ENCODE measurements around the gene EIF2D. TPM values are rescaled to one million over a fixed set of nuclear protein-coding genes. Genes with fewer than 3 reads are reported as not detected.
"Not testable (repeated sequence)": the region's sequence is repeated elsewhere in the genome, so short reads cannot be mapped to it uniquely, and the experiment has no call there.

Gene EIF2D
- total RNA-seq, 4 donors from 2014 or later, result 20.9 to 57.3 (median 39.5) TPM

DNA sequence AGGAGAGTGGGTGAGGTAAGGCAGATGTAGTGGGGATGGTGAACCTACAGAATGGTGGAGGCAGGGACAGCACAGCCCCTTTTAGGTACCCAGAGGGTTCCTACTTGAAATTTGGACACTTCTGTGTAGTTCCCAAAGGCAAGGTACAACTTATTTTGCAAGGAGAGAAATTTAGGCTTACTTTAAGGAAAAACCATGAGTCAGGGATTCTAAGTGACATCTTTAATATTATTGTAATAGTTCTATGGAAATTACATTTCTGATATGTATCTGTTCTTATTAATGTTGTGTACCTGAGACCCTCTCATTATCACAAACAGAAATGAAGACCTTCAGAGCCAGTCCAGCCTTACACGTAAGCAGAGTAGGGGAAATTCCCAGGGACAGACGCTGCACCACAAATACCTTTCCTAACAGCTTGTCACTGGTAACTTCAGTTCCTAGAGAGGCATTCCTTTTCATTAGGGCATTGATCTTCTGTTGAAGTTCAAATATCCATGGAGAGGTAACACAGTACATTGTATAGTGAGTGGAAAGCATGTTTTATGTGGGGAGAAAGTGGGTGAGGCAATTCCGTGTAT, 30.9 kb upstream of the EIF2D start:
- DNase-seq, result no peak

GRCh38 chr1:206642074-206642473, 29.8 kb upstream of the EIF2D start:
- H3K27ac ChIP-seq; H3K4me1 ChIP-seq; H3K4me3 ChIP-seq; H3K9me3 ChIP-seq; H3K27me3 ChIP-seq; intact Hi-C loops (cut with DNase I; ENCODE audit: low total_unique reads); DNase-seq; H3K36me3 ChIP-seq: not testable (repeated sequence)
- WGBS, 2 donors (ENCODE audit: low coverage in 1 of 2), result 91% methylated on average over 2 of the region's 2 CpGs; no CpG with 5 or more reads in 1 of the 2 donors
- in situ Hi-C loops (cut with MboI; ENCODE audit: low pct_ligation_motif_present in 1 of 4, low pct_unique_long_range_greater_than_20kb in 1 of 4, low sequenced_read_pairs in 3 of 4), result loop anchor here in 1 of 4 donors (25.0 kb wide), 1 partner anchor 270 kb away; the partner anchor contains the start of gene FCMR

More for the DNA sequence above, 30.9 kb upstream of the EIF2D start:
- TF ChIP-seq EP300 (IDR thresholded peaks at IDR 0.05; ENCODE audit: low read depth) (no peak), POLR2A (IDR thresholded peaks at IDR 0.05) (no peak), CTCF (IDR thresholded peaks at IDR 0.05) (no peak), POLR2AphosphoS5 (IDR thresholded peaks at IDR 0.05) (no peak)
- in situ Hi-C loops (cut with MboI; ENCODE audit: low pct_ligation_motif_present in 1 of 4, low pct_unique_long_range_greater_than_20kb in 1 of 4, low sequenced_read_pairs in 3 of 4), result loop anchor here in 1 of 4 donors (25.0 kb wide), 1 partner anchor 269 kb away; the partner anchor contains the start of gene FCMR
- WGBS, 2 donors (ENCODE audit: low coverage in 1 of 2), result 81 to 83% methylated on average over 2 to 3 of the region's 3 CpGs
- no peak overlapping the region for H3K4me3 ChIP-seq
- H3K9me3 ChIP-seq, result no peaks in the 10 kb centered on the region
- intact Hi-C loops (cut with DNase I; ENCODE audit: low total_unique reads), result no loop called here
- no peaks in the 10 kb centered on the region for H3K4me1 ChIP-seq
- H3K27ac ChIP-seq, result no peak overlapping the region
- H3K27me3 ChIP-seq, result no peaks in the 10 kb centered on the region
- H3K36me3 ChIP-seq, result no peaks in the 10 kb centered on the region

DNA sequence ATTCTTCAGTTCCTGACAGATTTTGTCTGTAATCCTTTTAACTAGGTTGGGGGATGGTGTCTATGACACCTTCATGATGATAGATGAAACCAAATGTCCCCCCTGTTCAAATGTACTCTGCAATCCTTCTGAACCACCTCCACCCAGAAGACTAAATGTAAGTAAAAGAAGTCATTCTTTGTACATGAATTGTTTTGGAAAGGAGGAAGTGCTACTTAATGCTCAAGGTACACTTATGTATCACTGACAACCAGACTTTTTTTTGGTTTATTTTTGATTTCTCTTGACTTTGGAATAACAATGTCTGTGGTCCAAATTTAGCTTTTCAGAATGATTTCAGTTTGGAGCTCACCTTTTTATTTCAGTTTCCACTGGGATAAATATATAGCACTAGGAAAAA, 25.3 kb upstream of the EIF2D start:
- peaks cover 21% of the 10 kb centered on the region for H3K27me3 ChIP-seq
- no peak overlapping the region for H3K4me3 ChIP-seq
- H3K4me1 ChIP-seq, result peaks cover 6 to 36% (median 18%) of the 10 kb centered on the region in 4 donors
- no peak overlapping the region for H3K27ac ChIP-seq
- TF ChIP-seq POLR2AphosphoS5 (IDR thresholded peaks at IDR 0.05), result no peak
- no peak for TF ChIP-seq POLR2A (IDR thresholded peaks at IDR 0.05)
- TF ChIP-seq CTCF (IDR thresholded peaks at IDR 0.05), result no peak
- no peak for TF ChIP-seq EP300 (IDR thresholded peaks at IDR 0.05; ENCODE audit: low read depth)
- intact Hi-C loops (cut with DNase I; ENCODE audit: low total_unique reads) (loop anchor here (10.0 kb wide), 1 partner anchor 277 kb away; no protein-coding TSS in a partner anchor), in situ Hi-C loops (cut with MboI; ENCODE audit: low pct_ligation_motif_present in 1 of 4, low pct_unique_long_range_greater_than_20kb in 1 of 4, low sequenced_read_pairs in 3 of 4) (loop anchor here in 3 of 4 donors (10.0 to 25.0 kb wide), 2 partner anchors 275 to 277 kb away; partner anchors contain the start of gene FCMR (in 1 of the 3))
- H3K36me3 ChIP-seq, result no peaks in the 10 kb centered on the region
- no peaks in the 10 kb centered on the region for H3K9me3 ChIP-seq
- DNase-seq, result no peak

- Histone ChIP-seq H3K36me3 (no peaks in the 10 kb centered on the region), H3K27me3 (peaks cover 21% of the 10 kb centered on the region), H3K27ac (peak overlapping the region in 1 of 4 donors; percentile 85), H3K4me1 (peaks cover 6 to 36% (median 18%) of the 10 kb centered on the region in 4 donors), H3K4me3 (peak overlapping the region in 1 of 4 donors; percentile 89), H3K9me3 (no peaks in the 10 kb centered on the region)
- 54 to 69% methylated on average over 4 of the region's 4 CpGs for WGBS, 2 donors (ENCODE audit: low coverage in 1 of 2)
- intact Hi-C loops (cut with DNase I; ENCODE audit: low total_unique reads), result loop anchor here (10.0 kb wide), 1 partner anchor 278 kb away; no protein-coding TSS in a partner anchor
- no peak for DNase-seq
- TF ChIP-seq CTCF (IDR thresholded peaks at IDR 0.05) (no peak), EP300 (IDR thresholded peaks at IDR 0.05; ENCODE audit: low read depth) (no peak), POLR2AphosphoS5 (IDR thresholded peaks at IDR 0.05) (no peak), POLR2A (IDR thresholded peaks at IDR 0.05) (no peak)
- in situ Hi-C loops (cut with MboI; ENCODE audit: low pct_ligation_motif_present in 1 of 4, low pct_unique_long_range_greater_than_20kb in 1 of 4, low sequenced_read_pairs in 3 of 4), result loop anchor here in 3 of 4 donors (10.0 to 25.0 kb wide), 2 partner anchors 276 to 278 kb away; partner anchors contain the start of gene FCMR (in 1 of the 3)
These were observed 24.4 kb upstream of the EIF2D start for GRCh38 chr1:206636671-206637070.

All from transverse colon (tissue), 4 donors.